AG04450 (cell line): ENCODE data around the gene PROZ. TPM values are rescaled to one million over a fixed set of nuclear protein-coding genes. Genes with fewer than 3 reads are reported as not detected.

ENCODE experiments used
- CTCF ChIA-PET: fragments of 300-600, 350-600 bp; formaldehyde crosslinking; extraction: SDS; loops from one replicate; lab custom pipeline; 2022; ENCODE audit warnings: antibody characterized with exemption, inconsistent platforms; lab: Charles Lee
- POLR2A ChIA-PET: fragments of 350-600 bp; formaldehyde crosslinking; extraction: SDS; loops from one replicate; lab custom pipeline; 2021; ENCODE audit warnings: antibody characterized with exemption, inconsistent platforms; lab: Yijun Ruan, JAX
- DNase-seq: peaks from one replicate; pipeline ENCODE4 v3.0.0-alpha.2; 2011; ENCODE audit warnings: low read depth, low spot score
- H3K27ac ChIP-seq: one replicate; pipeline ENCODE4 v1.5.1; 2012; ENCODE audit warnings: low read depth, low read length, control low read depth
- H3K27me3 ChIP-seq: one replicate; pipeline ENCODE4 v1.6.0; 2012; ENCODE audit warnings: low read length; ENCODE audit not compliant: control insufficient read depth, insufficient read depth
- H3K4me3 ChIP-seq: 2 replicates; pipeline ENCODE4 v1.5.1; 2011; ENCODE audit warnings: mild to moderate bottlenecking, low read depth, low read length, control low read depth
- H3K9me3 ChIP-seq: 2 replicates; pipeline ENCODE4 v1.5.1; 2012; ENCODE audit warnings: low read length; ENCODE audit not compliant: control insufficient read depth, insufficient read depth
- polyA plus RNA-seq: library from polyadenylated mRNA; depleted of rRNA; stranded (reverse); fragments of >200 nt; gene quantifications from 2 replicates; pipeline ENCODE4 v1.2.3, GENCODE V29; 2011
- TF ChIP-seq, protein P1 (sequence below): IDR thresholded peaks from 2 replicates; pipeline ENCODE4 v1.5.1; 2011; ENCODE audit warnings: low read depth, low read length, control low read depth, inconsistent platforms

Gene PROZ
- polyA plus RNA-seq, 1 experiment: not detected

DNA sequence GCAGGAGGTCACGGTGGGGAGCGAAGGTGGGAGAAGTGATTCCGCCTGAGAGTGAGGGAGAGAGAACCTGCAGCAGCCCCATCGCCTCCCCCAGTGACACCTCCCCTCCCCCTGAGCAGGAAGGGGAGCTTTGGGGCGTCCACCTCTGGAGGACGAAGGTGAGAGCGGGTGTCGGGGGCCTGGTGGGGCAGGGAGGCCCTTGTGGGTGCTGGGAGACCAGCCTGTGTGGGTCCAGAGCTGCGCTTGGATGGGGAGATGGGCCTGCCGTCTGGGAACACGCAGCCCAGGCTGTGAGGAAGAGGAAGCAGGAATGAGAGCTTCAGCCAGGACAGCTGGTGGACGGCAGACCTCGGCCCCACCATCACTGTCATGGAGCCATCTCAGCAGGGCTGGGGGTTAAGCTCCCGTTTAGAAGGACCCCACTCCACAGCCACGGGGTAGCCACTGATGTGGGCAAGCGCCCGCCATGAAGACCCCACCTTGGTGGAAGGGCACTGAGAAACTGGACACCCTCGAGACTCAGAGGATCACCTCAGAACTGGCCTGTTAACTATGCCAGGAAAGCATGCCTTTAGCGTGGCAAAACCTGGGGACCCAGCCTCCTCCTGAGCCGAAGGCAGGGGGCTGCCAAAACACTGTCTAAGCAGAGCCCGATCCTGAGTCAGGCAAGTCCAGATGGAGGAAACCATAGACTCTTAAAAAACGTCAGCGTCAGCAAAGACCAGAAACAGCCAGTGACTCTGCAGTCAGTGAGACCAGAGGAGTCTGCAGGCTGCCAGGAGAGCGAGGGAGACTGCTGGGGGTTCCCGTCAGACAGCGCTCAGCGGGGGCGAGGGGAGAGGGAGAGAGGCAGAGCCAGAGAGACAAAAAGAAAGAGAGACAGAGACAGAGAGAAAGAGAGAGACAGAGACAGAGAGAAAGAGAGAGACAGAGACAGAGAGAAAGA, 6.4 kb upstream of the PROZ start:
- TF ChIP-seq, protein P1, sequence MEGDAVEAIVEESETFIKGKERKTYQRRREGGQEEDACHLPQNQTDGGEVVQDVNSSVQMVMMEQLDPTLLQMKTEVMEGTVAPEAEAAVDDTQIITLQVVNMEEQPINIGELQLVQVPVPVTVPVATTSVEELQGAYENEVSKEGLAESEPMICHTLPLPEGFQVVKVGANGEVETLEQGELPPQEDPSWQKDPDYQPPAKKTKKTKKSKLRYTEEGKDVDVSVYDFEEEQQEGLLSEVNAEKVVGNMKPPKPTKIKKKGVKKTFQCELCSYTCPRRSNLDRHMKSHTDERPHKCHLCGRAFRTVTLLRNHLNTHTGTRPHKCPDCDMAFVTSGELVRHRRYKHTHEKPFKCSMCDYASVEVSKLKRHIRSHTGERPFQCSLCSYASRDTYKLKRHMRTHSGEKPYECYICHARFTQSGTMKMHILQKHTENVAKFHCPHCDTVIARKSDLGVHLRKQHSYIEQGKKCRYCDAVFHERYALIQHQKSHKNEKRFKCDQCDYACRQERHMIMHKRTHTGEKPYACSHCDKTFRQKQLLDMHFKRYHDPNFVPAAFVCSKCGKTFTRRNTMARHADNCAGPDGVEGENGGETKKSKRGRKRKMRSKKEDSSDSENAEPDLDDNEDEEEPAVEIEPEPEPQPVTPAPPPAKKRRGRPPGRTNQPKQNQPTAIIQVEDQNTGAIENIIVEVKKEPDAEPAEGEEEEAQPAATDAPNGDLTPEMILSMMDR: no peak
- ChIA-PET CTCF (no interaction called here), POLR2A (interaction anchor here (0.6 kb wide), 1 partner anchor 57 kb away, joined by 3 read pairs; the partner anchor contains the start of gene PCID2)
- Histone ChIP-seq H3K27me3 (no peaks in the 10 kb centered on the region), H3K4me3 (peak overlapping the region; percentile 7; the same call in 1 of the 2 replicates), H3K9me3 (peaks cover 5% of the 10 kb centered on the region), H3K27ac (no peak overlapping the region)
- DNase-seq: peak; percentile 24

DNA sequence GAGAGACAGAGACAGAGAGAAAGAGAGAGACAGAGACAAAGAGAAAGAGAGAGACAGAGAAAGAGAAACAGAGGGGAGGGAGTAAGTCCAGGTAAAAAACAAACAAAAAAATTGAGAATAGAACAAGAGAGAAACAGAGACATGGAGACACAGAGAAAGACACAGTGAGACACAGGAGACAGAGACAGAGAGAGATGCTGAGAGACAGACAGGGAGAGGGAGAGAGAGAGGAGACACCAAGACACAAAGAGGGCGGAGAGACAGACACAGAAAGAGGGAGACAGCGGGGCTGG, 5.8 kb upstream of the PROZ start:
- ChIA-PET CTCF (no interaction called here), POLR2A (no interaction called here)
- H3K4me3 ChIP-seq: no peak overlapping the region
- H3K27ac ChIP-seq: no peak overlapping the region
- H3K27me3 ChIP-seq: no peaks in the 10 kb centered on the region
- TF ChIP-seq, protein P1: no peak
- no peak for DNase-seq
- H3K9me3 ChIP-seq: peaks cover 5% of the 10 kb centered on the region

DNA sequence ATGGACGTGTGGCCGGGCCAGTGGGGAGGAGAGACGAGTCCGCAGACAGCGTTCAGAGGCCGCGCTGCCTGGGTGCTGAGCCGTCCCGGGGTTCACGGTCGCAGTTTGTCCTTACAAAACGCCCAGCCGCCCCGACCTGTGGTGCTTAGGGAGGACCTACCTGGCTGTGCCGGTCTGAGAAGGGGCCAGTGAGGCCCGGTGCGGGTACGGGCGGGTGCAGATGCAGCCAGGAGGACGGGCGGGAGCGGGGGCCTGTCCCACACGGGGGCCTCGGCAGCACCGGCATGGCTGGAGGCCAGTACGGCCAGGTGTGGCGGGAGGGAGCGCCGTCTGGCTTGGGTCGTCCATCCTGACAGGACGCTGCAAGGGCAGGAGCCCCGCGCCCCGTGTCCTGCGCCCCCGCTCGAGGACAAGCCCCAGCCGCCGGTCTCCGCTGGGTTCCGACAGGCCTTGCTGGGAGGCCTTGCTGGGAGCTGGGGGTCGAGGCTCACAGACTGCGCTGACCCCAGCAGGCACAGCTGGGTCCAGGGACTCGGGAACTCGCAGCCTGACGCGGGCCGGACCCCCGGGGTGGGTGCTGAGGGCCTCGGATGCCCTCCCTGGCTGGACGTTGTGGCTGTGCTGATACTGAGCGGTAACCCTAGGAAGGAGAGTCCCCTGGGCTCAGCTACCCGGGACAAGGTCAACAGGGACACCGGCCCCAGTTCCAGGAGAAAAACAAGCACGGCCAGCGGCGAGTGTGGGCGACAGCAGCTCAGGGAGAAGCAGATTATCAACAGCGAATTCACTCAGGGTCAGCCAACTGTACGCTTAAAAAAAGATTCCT, 5.3 kb upstream of the PROZ start:
- POLR2A ChIA-PET: no interaction called here

DNA sequence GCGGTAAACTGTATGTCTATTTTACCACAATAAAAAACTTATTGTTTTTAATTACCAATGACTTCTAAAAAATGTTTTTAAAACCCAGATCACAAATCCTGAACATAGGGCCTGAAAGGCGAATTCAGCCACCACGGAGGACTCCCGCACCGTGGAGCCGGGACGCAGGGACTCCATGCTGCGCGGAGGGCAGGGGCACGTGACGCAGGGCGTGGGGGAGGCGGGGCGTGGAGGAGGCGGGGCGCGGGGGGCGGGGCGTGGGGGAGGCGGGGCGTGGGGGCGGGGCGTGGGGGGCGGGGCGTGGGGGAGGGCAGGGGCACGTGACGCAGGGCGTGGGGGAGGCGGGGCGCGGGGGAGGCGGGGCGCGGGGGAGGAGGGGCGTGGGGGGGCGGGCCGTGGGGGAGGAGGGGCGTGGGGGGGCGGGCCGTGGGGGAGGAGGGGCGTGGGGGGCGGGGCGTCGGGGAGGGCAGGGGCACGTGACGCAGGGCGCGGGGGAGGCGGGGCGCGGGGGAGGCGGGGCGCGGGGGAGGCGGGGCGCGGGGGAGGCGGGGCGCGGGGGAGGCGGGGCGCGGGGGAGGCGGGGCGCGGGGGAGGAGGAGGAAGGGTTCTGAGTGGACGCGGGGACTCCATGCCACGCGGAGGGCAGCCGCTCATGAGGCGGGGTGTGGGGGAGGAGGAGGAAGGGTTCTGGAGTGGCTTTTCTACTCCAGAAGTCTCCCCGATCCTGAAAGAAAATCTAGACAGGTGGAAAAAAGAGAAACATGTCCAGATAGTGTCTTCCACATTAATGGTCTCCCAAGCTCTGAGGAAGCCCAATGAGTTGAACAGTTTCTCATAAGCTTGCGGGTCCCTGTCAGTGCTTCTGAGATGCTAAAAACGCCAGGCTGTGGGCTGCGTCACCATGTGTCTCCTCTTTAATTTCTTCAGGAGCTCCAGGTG, 4.4 kb upstream of the PROZ start:
- DNase-seq: no peak
- Histone ChIP-seq H3K4me3 (peak overlapping the region; percentile 38), H3K27me3 (no peaks in the 10 kb centered on the region), H3K27ac (peak overlapping the region; percentile 65), H3K9me3 (peaks cover 5% of the 10 kb centered on the region)
- CTCF ChIA-PET: no interaction called here
- POLR2A ChIA-PET: no interaction called here
- TF ChIP-seq, protein P1: no peak

More for the DNA sequence above, 5.3 kb upstream of the PROZ start:
- DNase-seq: no peak
- peaks cover 5% of the 10 kb centered on the region for H3K9me3 ChIP-seq
- peak overlapping the region; percentile 38 for H3K4me3 ChIP-seq
- no peaks in the 10 kb centered on the region for H3K27me3 ChIP-seq
- TF ChIP-seq, protein P1: no peak
- peak overlapping the region; percentile 65 for H3K27ac ChIP-seq
- CTCF ChIA-PET: no interaction called here
